ENCODE data around the gene UFL1. TPM values are rescaled to one million over a fixed set of nuclear protein-coding genes. Genes with fewer than 3 reads are reported as not detected.
"Not testable (repeated sequence)": the region's sequence is repeated elsewhere in the genome, so short reads cannot be mapped to it uniquely, and the experiment has no call there.

Gene UFL1
- total RNA-seq, 1 donor from 2014 or later = 26.9 TPM

DNA sequence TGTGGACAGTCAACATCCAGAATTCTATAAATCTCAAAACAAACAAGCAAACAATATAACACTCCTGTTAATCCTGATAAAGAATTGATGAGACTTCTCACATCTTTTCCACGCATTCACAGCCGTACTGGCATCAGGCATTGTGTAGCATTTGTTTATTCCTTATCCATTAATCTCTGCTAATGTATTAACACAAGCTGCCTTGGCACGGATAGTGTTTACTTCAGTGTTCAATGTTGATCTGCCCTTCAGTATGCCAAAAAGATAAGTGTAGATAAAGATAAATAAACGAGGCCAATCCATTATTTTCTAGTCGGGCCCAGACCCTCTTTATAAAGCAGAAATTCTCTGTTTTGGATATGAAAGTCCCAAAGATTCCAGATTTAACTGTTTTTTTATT lies 16.1 kb downstream of the UFL1 start:
- Mint-ChIP-seq H3K4me3 (no peak overlapping the region), H3K36me3 (ENCODE audit: low read depth) (peaks cover 27% of the 10 kb centered on the region), H3K9me3 (no peaks in the 10 kb centered on the region), H3K27me3 (no peaks in the 10 kb centered on the region), H3K27ac (no peak overlapping the region), H3K4me1 (no peaks in the 10 kb centered on the region)
- intact Hi-C loops (cut with micrococcal nuclease) = no loop called here
- no peak for DNase-seq

DNA sequence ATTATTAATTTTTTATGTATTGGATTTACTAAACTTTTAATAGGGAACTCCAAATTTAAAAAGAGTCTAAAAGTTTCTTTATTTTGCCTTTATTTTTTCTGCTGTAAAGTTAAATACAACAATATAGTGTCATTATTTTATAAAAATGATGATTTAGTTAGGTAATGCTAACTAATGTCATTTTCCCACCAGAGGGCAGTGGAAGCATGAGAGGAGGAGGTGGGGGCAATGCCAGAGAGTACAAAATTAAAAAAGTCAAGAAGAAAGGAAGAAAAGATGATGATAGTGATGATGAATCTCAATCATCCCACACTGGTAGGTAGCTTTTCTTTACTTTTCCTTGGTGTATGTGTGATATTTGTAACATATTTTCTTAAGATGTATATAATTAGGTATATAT lies 21.1 kb downstream of the UFL1 start:
- Mint-ChIP-seq H3K36me3 (ENCODE audit: low read depth) (peaks cover 42% of the 10 kb centered on the region), H3K4me3 (no peak overlapping the region), H3K27me3 (no peaks in the 10 kb centered on the region), H3K4me1 (no peaks in the 10 kb centered on the region), H3K9me3 (no peaks in the 10 kb centered on the region), H3K27ac (no peak overlapping the region)
- intact Hi-C loops (cut with micrococcal nuclease) = loop anchor here (2.0 kb wide), 2 partner anchors 20 to 516 kb away; no protein-coding TSS in a partner anchor
- DNase-seq = no peak

DNA sequence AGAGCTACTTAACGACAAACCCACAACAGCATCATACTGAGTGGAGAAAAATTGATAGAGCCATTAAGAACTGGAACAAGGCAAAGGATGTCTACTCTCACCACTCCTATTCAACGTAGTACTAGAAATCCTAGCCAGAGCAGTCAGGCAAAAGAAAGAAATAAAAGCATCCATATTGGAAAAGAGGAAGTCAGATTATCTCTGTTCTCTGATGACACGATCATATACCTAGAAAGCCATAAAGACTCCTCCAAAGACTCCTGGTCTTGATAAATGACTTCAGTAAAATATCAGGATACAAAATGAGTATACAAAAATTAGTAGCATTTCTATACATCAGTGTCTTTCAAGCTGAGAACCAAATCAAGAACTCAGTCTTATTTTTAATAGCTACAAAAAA lies 24.3 kb downstream of the UFL1 start:
- H3K27me3 Mint-ChIP-seq = no peaks in the 10 kb centered on the region
- intact Hi-C loops (cut with micrococcal nuclease) = no loop called here
- H3K36me3 Mint-ChIP-seq (ENCODE audit: low read depth) = peaks cover 44% of the 10 kb centered on the region
- H3K4me3 Mint-ChIP-seq = no peak overlapping the region
- DNase-seq = no peak
- no peaks in the 10 kb centered on the region for H3K4me1 Mint-ChIP-seq
- H3K9me3 Mint-ChIP-seq = no peaks in the 10 kb centered on the region
- H3K27ac Mint-ChIP-seq = no peak overlapping the region

DNA sequence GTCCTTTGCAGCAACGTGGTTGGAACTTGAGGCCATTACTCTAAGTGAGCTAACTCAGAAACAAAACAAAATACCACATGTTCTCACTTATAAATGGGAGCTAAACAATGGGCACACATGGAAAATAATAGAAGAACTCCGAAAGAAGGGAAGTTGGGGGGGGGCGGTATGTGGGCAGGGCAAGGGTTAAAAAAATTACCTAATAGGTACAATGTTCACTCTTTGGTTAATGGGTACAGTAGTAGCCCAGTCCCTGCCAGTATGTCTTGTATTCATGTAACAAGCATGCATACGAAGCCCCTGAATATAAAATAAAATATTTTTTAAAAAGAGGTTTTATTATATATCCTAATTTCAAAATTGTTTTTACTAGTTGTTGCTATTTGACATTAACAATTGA lies 26.0 kb downstream of the UFL1 start:
- Mint-ChIP-seq H3K9me3 (no peaks in the 10 kb centered on the region), H3K4me1 (no peaks in the 10 kb centered on the region), H3K36me3 (ENCODE audit: low read depth) (peaks cover 51% of the 10 kb centered on the region), H3K27me3 (no peaks in the 10 kb centered on the region), H3K4me3 (no peak overlapping the region), H3K27ac (no peak overlapping the region)
- no peak for DNase-seq
- intact Hi-C loops (cut with micrococcal nuclease) = no loop called here

DNA sequence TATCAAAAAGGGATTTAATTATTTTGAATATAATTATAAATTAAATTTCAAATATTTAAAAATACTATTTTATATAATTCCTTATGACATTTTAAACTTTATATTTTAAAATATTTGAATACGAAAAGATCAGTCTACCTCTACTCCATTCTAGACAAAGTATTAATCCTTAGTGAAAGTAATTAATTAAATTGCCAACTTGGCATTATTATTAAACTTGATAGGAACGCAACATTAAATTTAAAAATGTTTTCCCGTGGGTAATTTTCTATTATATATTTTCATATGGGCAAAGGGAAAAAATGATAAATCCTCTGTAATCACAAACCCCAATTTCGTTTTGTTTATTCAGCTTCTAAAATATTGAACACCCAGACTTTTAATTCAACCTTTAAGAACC lies 33.0 kb downstream of the UFL1 start:
- Mint-ChIP-seq H3K4me3 (no peak overlapping the region), H3K4me1 (no peaks in the 10 kb centered on the region), H3K9me3 (peaks cover 4% of the 10 kb centered on the region), H3K36me3 (ENCODE audit: low read depth) (peaks cover 48% of the 10 kb centered on the region), H3K27ac (no peak overlapping the region), H3K27me3 (no peaks in the 10 kb centered on the region)
- intact Hi-C loops (cut with micrococcal nuclease) = no loop called here
- no peak for DNase-seq

DNA sequence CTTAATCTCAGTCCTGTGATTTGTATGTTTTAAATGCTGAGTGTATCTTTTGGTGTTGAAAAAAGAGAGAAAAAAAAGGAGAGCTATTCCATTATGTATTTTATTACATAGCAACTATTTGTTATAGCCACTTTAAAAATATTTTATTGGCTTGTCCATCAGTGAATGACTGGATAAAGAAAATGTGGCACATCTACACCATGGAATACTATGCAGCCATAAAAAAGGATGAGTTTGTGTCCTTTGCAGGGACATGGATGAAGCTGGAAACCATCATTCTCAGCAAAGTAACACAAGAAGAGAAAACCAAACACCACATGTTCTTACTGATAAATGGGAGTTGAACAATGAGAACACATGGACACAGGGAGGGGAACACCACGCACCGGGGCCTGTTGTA lies 38.1 kb downstream of the UFL1 start:
- intact Hi-C loops (cut with micrococcal nuclease); H3K27ac Mint-ChIP-seq; H3K4me3 Mint-ChIP-seq; H3K4me1 Mint-ChIP-seq; H3K9me3 Mint-ChIP-seq; DNase-seq: not testable (repeated sequence)
- Mint-ChIP-seq H3K36me3 (ENCODE audit: low read depth) (peaks cover 16% of the 10 kb centered on the region), H3K27me3 (peaks cover 13% of the 10 kb centered on the region)

DNA sequence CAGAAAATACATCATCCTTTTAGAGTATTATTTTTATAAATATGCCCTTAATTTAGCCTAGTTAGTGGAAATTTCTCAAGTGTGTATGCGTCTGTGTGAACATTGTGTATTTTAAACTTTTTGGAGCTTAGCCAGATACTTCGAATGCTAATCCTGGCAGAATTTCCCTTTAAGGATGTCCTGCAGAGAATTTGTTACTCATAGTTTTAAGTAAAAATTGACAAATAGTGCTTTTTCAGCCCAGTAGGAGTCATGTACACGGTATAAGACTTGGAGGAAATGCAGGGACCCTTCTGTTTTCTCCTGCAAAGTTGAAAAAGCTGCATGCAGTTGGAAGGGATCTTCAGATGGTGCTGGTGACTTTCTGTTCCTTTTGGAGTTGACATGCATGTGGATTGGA lies 41.3 kb downstream of the UFL1 start, which contains the start of gene FHL5:
FHL5 (plus strand) TSS at position 243 of the 400 bp plus-strand sequence. CDS start 40,486 bp downstream, outside the sequence.
- Mint-ChIP-seq H3K36me3 (ENCODE audit: low read depth) (no peaks in the 10 kb centered on the region), H3K27me3 (peaks cover 17% of the 10 kb centered on the region), H3K4me3 (no peak within 1 kb of the TSS), H3K9me3 (no peaks in the 10 kb centered on the region), H3K27ac (no peak within 1 kb of the TSS), H3K4me1 (no peaks in the 10 kb centered on the region)
- intact Hi-C loops (cut with micrococcal nuclease) = no loop called here
- DNase-seq = no peak

DNA sequence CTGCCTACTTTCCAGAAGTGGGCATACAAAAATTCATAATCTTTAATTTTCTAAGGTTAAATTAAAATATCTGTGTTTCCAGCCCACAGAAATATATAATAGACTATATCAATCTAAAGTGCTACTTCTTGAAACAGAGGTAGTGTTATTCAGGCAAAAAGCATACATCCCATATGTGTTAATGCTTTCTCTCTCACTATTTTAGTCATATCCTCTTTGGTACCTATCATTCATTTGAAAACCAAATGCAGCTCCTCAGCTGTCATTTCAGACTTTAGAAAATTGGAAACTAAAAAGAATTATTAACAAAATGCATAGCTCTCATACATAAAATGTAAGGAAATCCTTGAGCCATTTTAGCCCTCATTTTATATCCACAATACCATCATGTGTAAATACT lies 42.2 kb downstream of the UFL1 start:
- intact Hi-C loops (cut with micrococcal nuclease) = no loop called here
- Mint-ChIP-seq H3K4me1 (no peaks in the 10 kb centered on the region), H3K27me3 (peaks cover 20% of the 10 kb centered on the region), H3K36me3 (ENCODE audit: low read depth) (no peaks in the 10 kb centered on the region), H3K4me3 (no peak overlapping the region), H3K9me3 (no peaks in the 10 kb centered on the region), H3K27ac (no peak overlapping the region)
- DNase-seq = no peak

DNA sequence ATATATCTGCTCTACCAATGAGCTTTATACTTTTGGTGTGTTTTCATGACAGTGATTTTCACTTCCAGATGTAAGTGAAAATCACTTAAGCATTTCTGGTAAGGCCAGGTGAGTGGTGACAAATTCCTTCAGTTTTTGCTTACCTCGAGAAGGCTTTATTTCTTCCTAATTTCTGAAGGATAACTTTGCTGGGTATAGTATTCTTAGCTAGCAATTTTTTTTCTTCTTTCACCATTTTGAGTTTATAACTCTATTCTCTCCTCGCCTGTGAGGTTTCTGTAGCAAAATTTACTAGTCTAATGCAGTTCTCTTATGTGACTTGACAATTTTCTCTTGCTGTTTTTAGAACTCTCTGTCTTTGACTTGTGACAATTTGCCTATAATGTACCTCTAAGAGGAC lies 48.4 kb downstream of the UFL1 start:
- Mint-ChIP-seq H3K4me1 (no peaks in the 10 kb centered on the region), H3K36me3 (ENCODE audit: low read depth) (no peaks in the 10 kb centered on the region), H3K27me3 (peaks cover 10% of the 10 kb centered on the region), H3K9me3 (peaks cover 13% of the 10 kb centered on the region), H3K27ac (no peak overlapping the region), H3K4me3 (no peak overlapping the region)
- intact Hi-C loops (cut with micrococcal nuclease) = no loop called here
- no peak for DNase-seq

DNA sequence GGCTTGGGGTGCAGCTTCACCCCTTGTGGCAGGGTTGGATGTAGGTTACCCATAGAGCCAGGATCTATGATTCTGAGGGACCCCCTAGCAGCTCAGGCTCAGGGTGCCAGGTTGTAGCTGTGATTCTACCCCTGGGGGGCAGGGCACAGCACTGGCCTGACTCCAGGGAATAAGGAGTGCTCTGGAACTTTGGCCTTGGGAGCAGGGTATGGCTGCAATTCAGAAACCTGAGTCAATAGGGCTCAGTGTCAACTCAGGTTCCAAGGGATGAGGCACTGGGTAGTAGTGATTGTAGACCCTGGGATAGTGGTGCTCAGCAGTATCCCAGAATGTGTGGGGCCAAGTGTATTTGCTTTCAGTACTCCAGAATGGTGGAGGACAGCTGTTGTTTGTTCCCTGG lies 49.9 kb downstream of the UFL1 start:
- intact Hi-C loops (cut with micrococcal nuclease) = no loop called here
- peaks cover 7% of the 10 kb centered on the region for H3K27me3 Mint-ChIP-seq
- H3K9me3 Mint-ChIP-seq = peaks cover 13% of the 10 kb centered on the region
- DNase-seq = no peak
- H3K4me1 Mint-ChIP-seq = no peaks in the 10 kb centered on the region
- H3K27ac Mint-ChIP-seq = no peak overlapping the region
- no peak overlapping the region for H3K4me3 Mint-ChIP-seq
- no peaks in the 10 kb centered on the region for H3K36me3 Mint-ChIP-seq (ENCODE audit: low read depth)

DNA sequence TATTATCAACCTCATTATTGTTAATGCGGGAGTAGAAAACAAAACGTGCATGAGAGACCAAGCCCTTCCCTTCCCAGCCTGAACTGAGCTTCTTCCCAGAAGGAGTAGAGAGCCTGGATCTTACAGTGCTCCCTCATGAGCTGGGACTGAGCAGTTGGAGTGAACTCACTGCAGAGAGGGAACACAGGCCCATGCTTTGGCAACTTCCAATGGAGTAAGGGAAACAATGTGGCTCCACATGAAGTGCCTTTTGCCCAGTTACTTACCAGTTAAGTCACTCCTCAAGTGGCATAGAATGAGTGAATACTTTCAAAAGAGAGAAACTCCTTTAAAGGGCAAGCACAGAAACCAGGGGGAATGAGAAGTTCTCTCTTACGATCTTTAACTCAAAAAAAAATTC lies 53.8 kb downstream of the UFL1 start:
- no peak for DNase-seq
- peaks cover 2% of the 10 kb centered on the region for H3K9me3 Mint-ChIP-seq
- intact Hi-C loops (cut with micrococcal nuclease) = no loop called here
- no peaks in the 10 kb centered on the region for H3K4me1 Mint-ChIP-seq
- H3K4me3 Mint-ChIP-seq = no peak overlapping the region
- no peaks in the 10 kb centered on the region for H3K36me3 Mint-ChIP-seq (ENCODE audit: low read depth)
- no peak overlapping the region for H3K27ac Mint-ChIP-seq
- peaks cover 4% of the 10 kb centered on the region for H3K27me3 Mint-ChIP-seq

DNA sequence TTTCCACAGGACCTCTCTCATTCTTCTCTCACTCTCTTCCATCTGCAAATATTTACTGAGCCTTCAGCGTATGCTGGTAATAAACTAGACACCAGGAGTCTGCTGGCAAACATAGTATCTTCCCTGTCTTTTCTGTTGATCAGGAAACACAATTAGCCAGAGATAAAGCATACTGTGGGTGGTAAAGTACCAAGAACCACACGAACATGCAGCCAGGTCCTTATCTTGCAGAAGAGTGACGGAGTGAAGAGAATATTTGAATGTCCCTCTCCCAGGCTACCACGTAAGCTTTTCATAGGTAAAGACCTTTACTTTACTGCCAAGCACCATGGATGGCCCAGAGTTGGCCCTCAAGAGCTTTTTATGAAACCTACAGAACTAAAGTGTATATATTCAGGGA lies 54.6 kb downstream of the UFL1 start:
- intact Hi-C loops (cut with micrococcal nuclease) = no loop called here
- Mint-ChIP-seq H3K4me3 (no peak overlapping the region), H3K36me3 (ENCODE audit: low read depth) (no peaks in the 10 kb centered on the region), H3K9me3 (no peaks in the 10 kb centered on the region), H3K27me3 (peaks cover 4% of the 10 kb centered on the region), H3K4me1 (no peaks in the 10 kb centered on the region), H3K27ac (no peak overlapping the region)
- DNase-seq = no peak

DNA sequence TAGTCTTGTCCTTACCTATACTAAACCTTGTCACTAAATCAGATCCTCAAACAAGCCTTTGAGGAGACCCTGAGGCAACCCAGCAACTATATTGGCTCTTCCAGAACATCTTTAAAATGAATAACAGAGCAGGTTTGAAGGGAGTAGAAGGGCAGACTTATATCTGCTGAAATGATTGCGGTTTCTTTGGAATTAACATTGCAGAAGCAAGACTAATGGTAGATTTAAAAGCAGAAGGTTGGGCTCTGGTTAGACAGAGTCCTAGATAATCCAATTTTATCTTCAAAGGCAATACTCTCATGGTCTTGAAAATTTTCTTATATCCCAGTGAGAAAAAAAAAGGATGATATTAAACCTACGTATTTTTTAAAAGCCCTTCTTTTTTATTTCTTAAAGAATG lies 60.4 kb downstream of the UFL1 start:
- no peaks in the 10 kb centered on the region for H3K9me3 Mint-ChIP-seq
- H3K27me3 Mint-ChIP-seq = peaks cover 11% of the 10 kb centered on the region
- intact Hi-C loops (cut with micrococcal nuclease) = no loop called here
- H3K36me3 Mint-ChIP-seq (ENCODE audit: low read depth) = no peaks in the 10 kb centered on the region
- H3K4me1 Mint-ChIP-seq = no peaks in the 10 kb centered on the region
- H3K4me3 Mint-ChIP-seq = no peak overlapping the region
- no peak for DNase-seq
- no peak overlapping the region for H3K27ac Mint-ChIP-seq

DNA sequence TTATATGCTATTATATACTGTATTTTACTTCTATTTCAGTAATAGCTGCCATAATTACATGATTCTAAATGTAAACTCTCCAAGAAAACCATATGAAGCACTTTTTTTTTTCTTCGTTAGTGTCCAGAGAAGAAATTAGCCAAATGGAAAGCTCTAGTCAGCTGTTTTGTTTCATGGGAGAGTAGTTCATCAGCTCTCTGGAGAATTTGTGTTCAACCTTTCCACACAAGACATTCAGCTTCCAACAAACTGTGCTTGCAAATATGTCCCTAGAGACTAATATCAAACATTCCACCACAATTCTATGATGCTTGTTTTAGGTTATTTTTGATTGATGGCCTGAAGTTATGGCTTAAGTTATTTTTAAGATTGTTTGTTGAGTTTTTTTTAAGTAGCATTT lies 60.8 kb downstream of the UFL1 start:
- intact Hi-C loops (cut with micrococcal nuclease) = no loop called here
- H3K4me1 Mint-ChIP-seq = no peaks in the 10 kb centered on the region
- H3K9me3 Mint-ChIP-seq = no peaks in the 10 kb centered on the region
- no peaks in the 10 kb centered on the region for H3K36me3 Mint-ChIP-seq (ENCODE audit: low read depth)
- no peak overlapping the region for H3K27ac Mint-ChIP-seq
- H3K4me3 Mint-ChIP-seq = no peak overlapping the region
- DNase-seq = no peak
- H3K27me3 Mint-ChIP-seq = peaks cover 9% of the 10 kb centered on the region

DNA sequence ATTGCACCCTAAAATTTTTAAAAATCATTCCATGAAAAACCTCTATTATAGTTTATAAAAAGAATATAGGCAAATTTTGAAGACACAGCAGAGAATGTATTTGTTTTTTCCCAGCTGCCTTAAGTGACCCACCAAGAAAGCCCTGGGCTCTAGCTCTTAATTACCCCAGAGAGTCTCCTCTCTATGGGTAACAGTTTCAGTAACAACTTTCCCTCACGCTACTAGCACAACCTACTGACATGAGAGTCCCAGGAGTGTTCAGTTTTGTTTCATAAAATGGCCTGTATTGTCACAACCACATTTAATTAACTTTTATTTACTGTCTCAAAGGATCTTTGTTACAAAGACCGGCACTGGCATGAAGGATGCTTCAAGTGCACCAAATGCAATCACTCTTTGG lies 82.8 kb downstream of the UFL1 start:
- H3K4me1 Mint-ChIP-seq = no peaks in the 10 kb centered on the region
- H3K36me3 Mint-ChIP-seq (ENCODE audit: low read depth) = no peaks in the 10 kb centered on the region
- no peak overlapping the region for H3K27ac Mint-ChIP-seq
- H3K9me3 Mint-ChIP-seq = no peaks in the 10 kb centered on the region
- intact Hi-C loops (cut with micrococcal nuclease) = no loop called here
- no peak for DNase-seq
- H3K4me3 Mint-ChIP-seq = no peak overlapping the region
- peaks cover 14% of the 10 kb centered on the region for H3K27me3 Mint-ChIP-seq
